ENCODE measurements around the gene APOL5.

Gene APOL5

DNA sequence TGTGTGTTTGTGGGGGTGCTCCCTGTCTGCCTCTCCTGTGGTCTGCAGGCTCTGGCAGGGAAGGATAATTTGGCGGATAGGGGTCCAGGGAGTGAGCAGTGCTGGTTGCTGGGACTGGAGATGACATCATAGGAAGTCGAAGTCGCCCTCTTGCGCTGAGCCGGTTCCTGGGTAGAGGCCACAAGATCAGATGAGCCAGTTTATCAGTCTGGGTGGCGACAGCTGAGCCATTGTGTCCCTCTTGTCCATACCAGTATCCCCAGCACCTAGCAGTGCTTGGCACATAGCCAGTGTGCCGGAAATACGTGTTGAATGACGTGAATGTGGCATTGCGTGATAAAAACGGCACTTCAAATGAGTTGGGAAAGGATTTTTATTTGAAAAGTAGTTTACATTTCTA, 9.8 kb downstream of the APOL5 start:
- H4K20me1 ChIP-seq (ENCODE audit: low read depth, low read length), result no peaks in the 10 kb centered on the region
- H3K36me3 ChIP-seq (ENCODE audit: low read length), result no peaks in the 10 kb centered on the region
- H3K9me3 ChIP-seq (ENCODE audit: insufficient read depth, low read length), result no peaks in the 10 kb centered on the region
- no peaks in the 10 kb centered on the region for H3F3A ChIP-seq (ENCODE audit: insufficient read depth)
- no peak for TF ChIP-seq EZH2phosphoT487 (conservative IDR thresholded peaks at IDR 0.05; ENCODE audit: low read length)
- TF ChIP-seq, protein P1, sequence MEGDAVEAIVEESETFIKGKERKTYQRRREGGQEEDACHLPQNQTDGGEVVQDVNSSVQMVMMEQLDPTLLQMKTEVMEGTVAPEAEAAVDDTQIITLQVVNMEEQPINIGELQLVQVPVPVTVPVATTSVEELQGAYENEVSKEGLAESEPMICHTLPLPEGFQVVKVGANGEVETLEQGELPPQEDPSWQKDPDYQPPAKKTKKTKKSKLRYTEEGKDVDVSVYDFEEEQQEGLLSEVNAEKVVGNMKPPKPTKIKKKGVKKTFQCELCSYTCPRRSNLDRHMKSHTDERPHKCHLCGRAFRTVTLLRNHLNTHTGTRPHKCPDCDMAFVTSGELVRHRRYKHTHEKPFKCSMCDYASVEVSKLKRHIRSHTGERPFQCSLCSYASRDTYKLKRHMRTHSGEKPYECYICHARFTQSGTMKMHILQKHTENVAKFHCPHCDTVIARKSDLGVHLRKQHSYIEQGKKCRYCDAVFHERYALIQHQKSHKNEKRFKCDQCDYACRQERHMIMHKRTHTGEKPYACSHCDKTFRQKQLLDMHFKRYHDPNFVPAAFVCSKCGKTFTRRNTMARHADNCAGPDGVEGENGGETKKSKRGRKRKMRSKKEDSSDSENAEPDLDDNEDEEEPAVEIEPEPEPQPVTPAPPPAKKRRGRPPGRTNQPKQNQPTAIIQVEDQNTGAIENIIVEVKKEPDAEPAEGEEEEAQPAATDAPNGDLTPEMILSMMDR (IDR thresholded peaks at IDR 0.05; ENCODE audit: insufficient read depth, low read length, poor library complexity, severe bottlenecking), result no peak
- H3K27ac ChIP-seq (ENCODE audit: low read depth, low read length), result no peak overlapping the region
- H3K4me2 ChIP-seq (ENCODE audit: low read depth, low read length, poor library complexity, severe bottlenecking), result no peak overlapping the region
- H3K4me3 ChIP-seq (ENCODE audit: insufficient read depth, low read length, poor library complexity, severe bottlenecking), result no peak overlapping the region
- H2AFZ ChIP-seq (ENCODE audit: low read depth, low read length, severe bottlenecking), result no peak overlapping the region
- no peaks in the 10 kb centered on the region for H3K79me2 ChIP-seq (ENCODE audit: insufficient read depth, low read length)
- no peak overlapping the region for H3K9ac ChIP-seq (ENCODE audit: low read length)
- no peaks in the 10 kb centered on the region for H3K27me3 ChIP-seq (ENCODE audit: low read length)
- no peaks in the 10 kb centered on the region for H3K9me2 ChIP-seq (replicated peaks; ENCODE audit: insufficient read depth, low read length)

DNA sequence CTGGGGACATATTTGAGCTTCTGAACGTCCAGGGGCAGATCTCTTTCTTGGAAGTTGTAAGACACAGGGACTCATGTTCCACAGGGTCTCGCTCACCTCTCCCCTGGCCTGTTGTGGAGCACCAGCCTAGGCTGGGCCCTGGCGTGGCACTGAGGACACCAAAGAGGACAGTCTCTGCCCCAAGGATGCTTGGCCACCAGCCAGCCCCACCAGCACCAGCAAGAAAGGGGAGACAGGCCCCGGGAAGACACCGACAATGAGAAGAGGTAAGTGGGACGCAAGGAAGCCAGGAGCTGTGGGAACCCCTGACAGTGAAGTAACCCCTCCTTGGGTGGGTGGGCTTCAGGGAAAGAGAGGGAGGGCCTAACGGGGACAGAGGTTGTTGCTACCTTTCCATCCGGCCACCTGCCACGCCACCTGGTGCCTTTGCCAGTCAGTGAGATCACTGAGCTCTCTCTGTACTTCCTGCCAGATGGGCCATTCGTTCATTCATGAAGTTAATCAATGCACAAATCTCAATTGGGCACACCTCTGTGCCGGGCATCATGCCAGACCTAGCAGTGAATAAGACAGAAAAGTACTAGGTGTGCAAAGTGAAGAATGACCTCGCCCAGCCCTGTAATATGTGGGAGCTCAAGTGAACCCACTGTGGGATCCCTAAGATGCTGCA, 11.1 kb downstream of the APOL5 start:
- Histone ChIP-seq H3K4me2 (ENCODE audit: low read depth, low read length, poor library complexity, severe bottlenecking) (peak overlapping the region; percentile 37), H3K9me2 (replicated peaks; ENCODE audit: insufficient read depth, low read length) (no peaks in the 10 kb centered on the region), H3K9me3 (ENCODE audit: insufficient read depth, low read length) (no peaks in the 10 kb centered on the region), H3K27ac (ENCODE audit: low read depth, low read length) (no peak overlapping the region), H4K20me1 (ENCODE audit: low read depth, low read length) (no peaks in the 10 kb centered on the region), H3K4me3 (ENCODE audit: insufficient read depth, low read length, poor library complexity, severe bottlenecking) (no peak overlapping the region), H3F3A (ENCODE audit: insufficient read depth) (no peaks in the 10 kb centered on the region), H3K79me2 (ENCODE audit: insufficient read depth, low read length) (no peaks in the 10 kb centered on the region), H3K27me3 (ENCODE audit: low read length) (no peaks in the 10 kb centered on the region), H2AFZ (ENCODE audit: low read depth, low read length, severe bottlenecking) (no peak overlapping the region), H3K9ac (ENCODE audit: low read length) (no peak overlapping the region), H3K36me3 (ENCODE audit: low read length) (no peaks in the 10 kb centered on the region)
- TF ChIP-seq EZH2phosphoT487 (conservative IDR thresholded peaks at IDR 0.05; ENCODE audit: low read length), result no peak
- TF ChIP-seq, protein P1 (IDR thresholded peaks at IDR 0.05; ENCODE audit: insufficient read depth, low read length, poor library complexity, severe bottlenecking), result no peak

DNA sequence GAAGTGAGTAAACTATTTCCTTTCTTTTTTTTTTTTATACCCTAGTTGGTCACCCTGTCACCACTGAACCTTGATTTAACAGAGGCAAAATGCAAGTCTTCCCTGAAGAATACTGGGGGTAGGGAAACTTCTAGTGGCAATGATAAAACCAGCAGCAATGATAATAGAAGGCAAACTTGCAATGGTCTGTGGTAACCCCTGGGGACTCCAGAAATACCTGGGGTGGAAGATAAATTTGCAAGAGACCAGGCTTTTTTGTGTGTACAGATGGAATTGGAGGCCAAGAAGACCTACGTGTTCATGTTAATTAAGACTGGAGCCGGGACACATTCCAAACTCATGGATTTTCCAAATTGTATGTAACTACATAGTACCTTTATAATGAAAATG, 11.6 kb downstream of the APOL5 start:
- Histone ChIP-seq H4K20me1 (ENCODE audit: low read depth, low read length) (no peaks in the 10 kb centered on the region), H3K27ac (ENCODE audit: low read depth, low read length) (no peak overlapping the region), H3K9me3 (ENCODE audit: insufficient read depth, low read length) (no peaks in the 10 kb centered on the region), H2AFZ (ENCODE audit: low read depth, low read length, severe bottlenecking) (no peak overlapping the region), H3F3A (ENCODE audit: insufficient read depth) (no peaks in the 10 kb centered on the region), H3K4me2 (ENCODE audit: low read depth, low read length, poor library complexity, severe bottlenecking) (peak overlapping the region; percentile 37), H3K9ac (ENCODE audit: low read length) (no peak overlapping the region), H3K9me2 (replicated peaks; ENCODE audit: insufficient read depth, low read length) (no peaks in the 10 kb centered on the region), H3K4me3 (ENCODE audit: insufficient read depth, low read length, poor library complexity, severe bottlenecking) (no peak overlapping the region), H3K79me2 (ENCODE audit: insufficient read depth, low read length) (no peaks in the 10 kb centered on the region), H3K36me3 (ENCODE audit: low read length) (no peaks in the 10 kb centered on the region), H3K27me3 (ENCODE audit: low read length) (no peaks in the 10 kb centered on the region)
- no peak for TF ChIP-seq EZH2phosphoT487 (conservative IDR thresholded peaks at IDR 0.05; ENCODE audit: low read length)
- TF ChIP-seq, protein P1 (IDR thresholded peaks at IDR 0.05; ENCODE audit: insufficient read depth, low read length, poor library complexity, severe bottlenecking), result no peak

All from SU-DHL-6 (cell line).